Measurements from ENCODE around the gene PHF20.

DNA sequence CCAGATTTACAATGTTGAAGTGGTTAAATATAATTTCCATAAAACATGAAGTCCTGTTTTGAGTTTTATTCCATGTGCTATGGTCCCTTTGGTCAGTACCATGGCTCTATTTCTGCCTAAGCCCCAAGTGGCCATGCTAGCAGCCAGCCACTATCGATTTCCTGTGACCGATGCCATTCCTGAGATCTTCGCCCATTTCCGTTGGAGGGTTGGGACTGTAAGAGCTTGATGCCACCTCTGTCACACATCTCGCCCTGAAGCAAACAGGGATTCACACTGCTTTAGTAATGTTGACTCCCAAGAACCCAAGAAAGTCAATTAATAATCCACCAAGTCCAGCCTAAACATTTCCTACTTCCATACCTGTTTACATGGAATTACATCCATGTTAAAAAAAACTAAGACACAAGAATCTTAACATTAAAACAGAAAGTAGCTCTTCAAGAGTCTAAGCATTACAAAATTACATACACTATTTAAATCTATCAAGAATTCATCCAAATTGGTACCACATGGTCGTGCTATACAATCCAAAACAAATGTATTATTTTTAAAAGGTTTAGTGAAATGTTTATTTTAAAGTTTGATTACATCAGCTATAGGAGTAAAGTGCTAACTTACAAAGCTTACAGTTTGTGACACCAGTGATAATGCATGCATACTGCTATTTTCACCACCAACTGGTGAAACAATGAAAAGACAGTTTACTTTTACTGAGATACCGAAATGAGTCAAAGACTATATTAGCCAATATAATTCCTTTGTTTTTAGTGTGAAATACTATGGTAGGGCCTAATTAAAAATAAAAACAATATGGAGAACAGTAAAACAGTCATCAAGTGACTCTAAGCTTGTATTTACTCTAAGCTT is 32.3 kb upstream of the PHF20 start:
- TF ChIP-seq CTCF (IDR thresholded peaks at IDR 0.05) (no peak), POLR2A (IDR thresholded peaks at IDR 0.05) (no peak)

Measured in lower leg skin (tissue), 3 donors.